Hematopoietic multipotent progenitor cell treated with erythropoietin and hydrocortisone succinate and interleukin-3 and kit ligand, for 15 days (in vitro differentiated cells): ENCODE data around the gene USP17L24.
"Not testable (repeated sequence)": the region's sequence is repeated elsewhere in the genome, so short reads cannot be mapped to it uniquely, and the experiment has no call there.

Source experiments
- DNase-seq: peaks from one replicate; pipeline ENCODE4 v3.0.0-alpha.2; 2015; ENCODE audit warnings: low spot score

Gene USP17L24

DNA sequence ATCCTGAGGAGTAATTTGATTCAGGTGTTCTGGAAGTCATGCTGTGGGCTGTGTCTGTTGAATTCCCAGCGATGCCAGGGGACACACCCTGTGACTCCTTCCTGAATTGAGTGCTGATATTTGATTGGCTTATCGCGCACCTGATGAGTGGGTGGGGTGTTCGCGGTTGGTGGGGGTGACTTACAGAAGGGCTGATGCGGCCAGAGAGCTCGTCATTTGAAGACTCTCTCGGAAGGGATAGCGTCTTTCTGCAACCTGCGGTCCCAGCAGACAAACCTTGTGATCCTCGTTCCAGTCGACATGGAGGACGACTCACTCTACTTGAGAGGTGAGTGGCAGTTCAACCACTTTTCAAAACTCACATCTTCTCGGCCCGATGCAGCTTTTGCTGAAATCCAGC is at the start of gene USP17L24:
Gene USP17L24 (plus strand): TSS at position 301 of the 400 bp plus-strand sequence. CDS start 0 bp downstream, at position 301.
- not testable (repeated sequence) for DNase-seq

DNA sequence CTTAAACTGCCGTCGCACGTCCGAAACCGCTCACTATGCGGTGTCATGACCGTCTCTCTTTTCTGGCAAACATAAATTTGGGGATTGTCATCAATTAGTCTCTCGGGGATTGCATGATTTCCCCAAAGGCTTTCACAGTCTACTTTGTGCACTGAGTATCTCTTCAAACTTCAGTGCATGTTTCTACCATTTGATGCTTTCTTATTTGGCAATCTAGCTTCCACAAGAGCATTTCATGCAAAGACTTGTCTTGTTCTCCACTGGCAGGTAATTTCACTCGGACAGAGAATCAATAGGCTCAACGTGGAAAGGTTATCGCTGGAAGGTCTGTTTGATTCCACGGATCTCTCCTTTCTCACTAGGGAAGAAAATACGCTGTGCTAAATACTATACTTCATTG is 774 bp upstream of the USP17L24 start:
- DNase-seq: not testable (repeated sequence)

DNA sequence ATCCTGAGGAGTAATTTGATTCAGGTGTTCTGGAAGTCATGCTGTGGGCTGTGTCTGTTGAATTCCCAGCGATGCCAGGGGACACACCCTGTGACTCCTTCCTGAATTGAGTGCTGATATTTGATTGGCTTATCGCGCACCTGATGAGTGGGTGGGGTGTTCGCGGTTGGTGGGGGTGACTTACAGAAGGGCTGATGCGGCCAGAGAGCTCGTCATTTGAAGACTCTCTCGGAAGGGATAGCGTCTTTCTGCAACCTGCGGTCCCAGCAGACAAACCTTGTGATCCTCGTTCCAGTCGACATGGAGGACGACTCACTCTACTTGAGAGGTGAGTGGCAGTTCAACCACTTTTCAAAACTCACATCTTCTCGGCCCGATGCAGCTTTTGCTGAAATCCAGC is 4.6 kb downstream of the USP17L24 start, which contains the start of gene USP17L25:
Gene USP17L25 (plus strand): TSS at position 301 of the 400 bp plus-strand sequence. CDS start 0 bp downstream, at position 301.
- DNase-seq: not testable (repeated sequence)

DNA sequence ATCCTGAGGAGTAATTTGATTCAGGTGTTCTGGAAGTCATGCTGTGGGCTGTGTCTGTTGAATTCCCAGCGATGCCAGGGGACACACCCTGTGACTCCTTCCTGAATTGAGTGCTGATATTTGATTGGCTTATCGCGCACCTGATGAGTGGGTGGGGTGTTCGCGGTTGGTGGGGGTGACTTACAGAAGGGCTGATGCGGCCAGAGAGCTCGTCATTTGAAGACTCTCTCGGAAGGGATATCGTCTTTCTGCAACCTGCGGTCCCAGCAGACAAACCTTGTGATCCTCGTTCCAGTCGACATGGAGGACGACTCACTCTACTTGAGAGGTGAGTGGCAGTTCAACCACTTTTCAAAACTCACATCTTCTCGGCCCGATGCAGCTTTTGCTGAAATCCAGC is 9.4 kb downstream of the USP17L24 start, which contains the start of gene USP17L26:
Gene USP17L26 (plus strand): TSS at position 301 of the 400 bp plus-strand sequence. CDS start 0 bp downstream, at position 301.
- not testable (repeated sequence) for DNase-seq

DNA sequence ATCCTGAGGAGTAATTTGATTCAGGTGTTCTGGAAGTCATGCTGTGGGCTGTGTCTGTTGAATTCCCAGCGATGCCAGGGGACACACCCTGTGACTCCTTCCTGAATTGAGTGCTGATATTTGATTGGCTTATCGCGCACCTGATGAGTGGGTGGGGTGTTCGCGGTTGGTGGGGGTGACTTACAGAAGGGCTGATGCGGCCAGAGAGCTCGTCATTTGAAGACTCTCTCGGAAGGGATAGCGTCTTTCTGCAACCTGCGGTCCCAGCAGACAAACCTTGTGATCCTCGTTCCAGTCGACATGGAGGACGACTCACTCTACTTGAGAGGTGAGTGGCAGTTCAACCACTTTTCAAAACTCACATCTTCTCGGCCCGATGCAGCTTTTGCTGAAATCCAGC is 14.1 kb downstream of the USP17L24 start, which contains the start of gene USP17L5:
Gene USP17L5 (plus strand): TSS at position 301 of the 400 bp plus-strand sequence. CDS start 0 bp downstream, at position 301.
- DNase-seq: not testable (repeated sequence)

DNA sequence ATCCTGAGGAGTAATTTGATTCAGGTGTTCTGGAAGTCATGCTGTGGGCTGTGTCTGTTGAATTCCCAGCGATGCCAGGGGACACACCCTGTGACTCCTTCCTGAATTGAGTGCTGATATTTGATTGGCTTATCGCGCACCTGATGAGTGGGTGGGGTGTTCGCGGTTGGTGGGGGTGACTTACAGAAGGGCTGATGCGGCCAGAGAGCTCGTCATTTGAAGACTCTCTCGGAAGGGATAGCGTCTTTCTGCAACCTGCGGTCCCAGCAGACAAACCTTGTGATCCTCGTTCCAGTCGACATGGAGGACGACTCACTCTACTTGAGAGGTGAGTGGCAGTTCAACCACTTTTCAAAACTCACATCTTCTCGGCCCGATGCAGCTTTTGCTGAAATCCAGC is 18.9 kb downstream of the USP17L24 start, which contains the start of gene USP17L27:
Gene USP17L27 (plus strand): TSS at position 301 of the 400 bp plus-strand sequence. CDS start 0 bp downstream, at position 301.
- DNase-seq: not testable (repeated sequence)

- DNase-seq: not testable (repeated sequence)
These were observed 23.6 kb downstream of the USP17L24 start, which contains the start of gene USP17L28 for GRCh38 chr4:9348593-9348992. Gene USP17L28, plus strand, starts transcription at chr4:9348893. Its CDS starts 0 bp downstream, at chr4:9348893.

GRCh38 chr4:9350866-9351265 is 25.9 kb downstream of the USP17L24 start:
- DNase-seq: not testable (repeated sequence)

DNA sequence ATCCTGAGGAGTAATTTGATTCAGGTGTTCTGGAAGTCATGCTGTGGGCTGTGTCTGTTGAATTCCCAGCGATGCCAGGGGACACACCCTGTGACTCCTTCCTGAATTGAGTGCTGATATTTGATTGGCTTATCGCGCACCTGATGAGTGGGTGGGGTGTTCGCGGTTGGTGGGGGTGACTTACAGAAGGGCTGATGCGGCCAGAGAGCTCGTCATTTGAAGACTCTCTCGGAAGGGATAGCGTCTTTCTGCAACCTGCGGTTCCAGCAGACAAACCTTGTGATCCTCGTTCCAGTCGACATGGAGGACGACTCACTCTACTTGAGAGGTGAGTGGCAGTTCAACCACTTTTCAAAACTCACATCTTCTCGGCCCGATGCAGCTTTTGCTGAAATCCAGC is 28.4 kb downstream of the USP17L24 start, which contains the start of gene USP17L29:
Gene USP17L29 (plus strand): TSS at position 301 of the 400 bp plus-strand sequence. CDS start 0 bp downstream, at position 301.
- DNase-seq: not testable (repeated sequence)

- DNase-seq: not testable (repeated sequence)
These were observed 37.9 kb downstream of the USP17L24 start, which contains the start of gene USP17L30 for GRCh38 chr4:9362829-9363228. Gene USP17L30, plus strand, starts transcription at chr4:9363129. Its CDS starts 0 bp downstream, at chr4:9363129.
